Activated CD4-positive, alpha-beta T cell treated with anti-CD3 and anti-CD28 coated beads, Interleukin-2, amount 50 U/mL, for 48 hours (primary cell): ENCODE data around the gene AGAP1.

Experiments used
- DNase-seq, 2 experiments: peaks; one replicate each; pipeline ENCODE4 v3.0.0-alpha.2; 2020

Gene AGAP1

GRCh38 chr2:235553291-235553690 lies 59.4 kb downstream of the AGAP1 start:
- DNase-seq: no peak

- no peak for DNase-seq
These were observed 59.9 kb downstream of the AGAP1 start for GRCh38 chr2:235553696-235554100.

- no peak for DNase-seq
These were observed 60.5 kb downstream of the AGAP1 start for GRCh38 chr2:235554385-235554784.

- DNase-seq: no peak
These were observed 61.1 kb downstream of the AGAP1 start for GRCh38 chr2:235554936-235555335.

- DNase-seq: no peak
These were observed 61.5 kb downstream of the AGAP1 start for GRCh38 chr2:235555371-235555770.

GRCh38 chr2:235556086-235556485 lies 62.2 kb downstream of the AGAP1 start:
- DNase-seq: no peak

- DNase-seq: no peak
These were observed 63.1 kb downstream of the AGAP1 start for GRCh38 chr2:235556901-235557300.

GRCh38 chr2:235557903-235558302 lies 64.1 kb downstream of the AGAP1 start:
- no peak for DNase-seq

- no peak for DNase-seq
These were observed 64.7 kb downstream of the AGAP1 start for GRCh38 chr2:235558572-235558971.

- DNase-seq: no peak
These were observed 66.5 kb downstream of the AGAP1 start for GRCh38 chr2:235560345-235560744.

GRCh38 chr2:235561450-235561849 lies 67.6 kb downstream of the AGAP1 start:
- no peak for DNase-seq

- DNase-seq: no peak
These were observed 68.4 kb downstream of the AGAP1 start for GRCh38 chr2:235562065-235562747.

- no peak for DNase-seq
These were observed 69.4 kb downstream of the AGAP1 start for GRCh38 chr2:235563056-235563910.

GRCh38 chr2:235564066-235564465 lies 70.2 kb downstream of the AGAP1 start:
- DNase-seq: no peak

- no peak for DNase-seq
These were observed 71.2 kb downstream of the AGAP1 start for GRCh38 chr2:235564884-235565530.

GRCh38 chr2:235566415-235566814 lies 72.6 kb downstream of the AGAP1 start:
- no peak for DNase-seq

GRCh38 chr2:235566931-235567495 lies 73.2 kb downstream of the AGAP1 start:
- DNase-seq: no peak

- DNase-seq: no peak
These were observed 74.0 kb downstream of the AGAP1 start for GRCh38 chr2:235567842-235568241.

- no peak for DNase-seq
These were observed 74.6 kb downstream of the AGAP1 start for GRCh38 chr2:235568431-235568830.

GRCh38 chr2:235569837-235570236 lies 76.0 kb downstream of the AGAP1 start:
- DNase-seq: no peak

- DNase-seq: no peak
These were observed 76.4 kb downstream of the AGAP1 start for GRCh38 chr2:235570256-235570655.

GRCh38 chr2:235570966-235571692 lies 77.3 kb downstream of the AGAP1 start:
- DNase-seq: no peak

GRCh38 chr2:235572592-235572991 lies 78.7 kb downstream of the AGAP1 start:
- DNase-seq: no peak
